ENCODE results near the gene MYOM1.
"Not testable (repeated sequence)": the region's sequence is repeated elsewhere in the genome, so short reads cannot be mapped to it uniquely, and the experiment has no call there.

Gene MYOM1

GRCh38 chr18:3054214-3054613 lies 165.6 kb downstream of the MYOM1 start:
- in situ Hi-C loops (cut with MboI; ENCODE audit: low pct_unique_long_range_greater_than_20kb, low sequenced_read_pairs): no loop called here
- no peak for DNase-seq

- no peak for DNase-seq
- in situ Hi-C loops (cut with MboI; ENCODE audit: low pct_unique_long_range_greater_than_20kb, low sequenced_read_pairs): no loop called here
Measured at GRCh38 chr18:3053081-3053480, 166.7 kb downstream of the MYOM1 start.

- DNase-seq: no peak
- in situ Hi-C loops (cut with MboI; ENCODE audit: low pct_unique_long_range_greater_than_20kb, low sequenced_read_pairs): no loop called here
Measured at GRCh38 chr18:3052411-3052758, 167.4 kb downstream of the MYOM1 start.

DNA sequence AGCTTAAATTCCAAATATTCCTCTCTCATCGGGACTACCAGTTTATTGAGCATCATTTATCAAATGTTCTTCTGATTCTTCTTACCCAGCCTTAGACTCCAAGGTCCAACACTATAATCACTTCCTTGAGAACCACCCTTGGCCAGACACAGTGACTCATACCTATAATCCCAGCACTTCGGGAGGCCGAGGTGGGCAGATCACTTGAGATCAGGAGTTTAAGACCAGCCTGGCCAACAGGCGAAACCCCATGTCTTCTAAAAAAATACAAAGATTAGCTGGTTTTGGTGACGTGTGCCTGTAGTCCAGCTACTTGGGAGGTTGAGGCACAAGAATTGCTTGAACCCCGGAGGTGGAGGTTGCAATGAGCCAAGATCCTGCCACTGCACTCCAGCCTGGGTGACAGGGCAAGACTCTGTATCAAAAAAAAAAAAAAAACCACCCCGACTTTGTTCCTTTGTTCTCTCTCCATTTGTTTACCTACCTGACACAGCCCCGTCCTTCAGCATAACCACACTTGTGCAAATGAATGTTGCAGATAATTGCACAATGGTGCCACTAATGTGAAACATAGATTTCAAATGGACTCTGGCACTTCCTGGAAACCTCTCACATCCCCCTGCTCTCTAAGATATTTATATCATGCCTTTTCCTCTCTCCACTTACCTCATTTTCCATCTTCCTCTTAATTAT lies 167.9 kb downstream of the MYOM1 start:
- DNase-seq: peak; percentile 36
- in situ Hi-C loops (cut with MboI; ENCODE audit: low pct_unique_long_range_greater_than_20kb, low sequenced_read_pairs): no loop called here

GRCh38 chr18:3049897-3050454 lies 169.8 kb downstream of the MYOM1 start:
- DNase-seq; in situ Hi-C loops (cut with MboI; ENCODE audit: low pct_unique_long_range_greater_than_20kb, low sequenced_read_pairs): not testable (repeated sequence)

DNA sequence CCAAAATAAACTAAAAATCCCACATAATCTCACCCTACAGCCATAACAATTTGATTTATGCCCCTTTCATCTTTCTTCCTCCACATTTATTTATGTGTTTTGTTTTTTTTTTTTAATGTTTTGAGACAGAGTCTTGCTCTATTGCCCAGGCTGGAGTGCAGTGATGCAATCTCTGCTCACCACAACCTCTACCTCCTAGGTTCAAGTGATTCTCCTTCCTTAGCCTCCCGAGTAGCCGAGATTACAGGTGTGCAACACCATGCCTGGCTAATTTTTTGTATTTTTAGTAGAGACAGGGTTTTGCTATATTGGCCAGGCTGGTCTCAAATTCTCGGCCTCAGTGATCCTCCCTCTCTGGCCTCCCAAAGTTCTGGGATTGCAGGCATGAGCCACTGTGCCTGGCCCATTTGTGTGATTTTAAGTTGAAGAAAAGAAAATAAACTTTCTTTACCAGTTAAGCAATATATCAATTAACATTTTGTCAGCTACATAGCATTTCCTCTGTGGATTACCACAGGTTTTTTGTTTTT lies 170.9 kb downstream of the MYOM1 start:
- in situ Hi-C loops (cut with MboI; ENCODE audit: low pct_unique_long_range_greater_than_20kb, low sequenced_read_pairs): no loop called here
- no peak for DNase-seq

DNA sequence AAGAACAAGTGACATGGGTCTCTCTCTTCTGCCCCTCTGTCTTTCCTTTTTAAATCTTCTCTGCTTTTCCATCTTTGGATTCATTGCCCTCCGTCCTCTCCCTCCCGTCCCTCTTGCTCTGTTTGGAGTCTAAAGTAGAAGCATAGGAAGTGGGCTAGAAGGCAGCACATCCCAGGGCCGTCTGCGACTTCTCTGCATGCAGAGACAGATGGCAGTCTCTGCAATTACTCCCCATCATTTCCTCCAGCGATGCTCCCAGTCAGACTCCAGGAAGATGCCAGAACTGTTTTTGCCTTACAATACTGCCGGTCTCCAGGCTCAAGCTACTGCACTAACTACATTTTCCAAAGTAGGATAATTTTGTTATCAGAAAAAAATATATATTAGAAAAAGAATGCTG lies 171.6 kb downstream of the MYOM1 start:
- in situ Hi-C loops (cut with MboI; ENCODE audit: low pct_unique_long_range_greater_than_20kb, low sequenced_read_pairs): no loop called here

DNA sequence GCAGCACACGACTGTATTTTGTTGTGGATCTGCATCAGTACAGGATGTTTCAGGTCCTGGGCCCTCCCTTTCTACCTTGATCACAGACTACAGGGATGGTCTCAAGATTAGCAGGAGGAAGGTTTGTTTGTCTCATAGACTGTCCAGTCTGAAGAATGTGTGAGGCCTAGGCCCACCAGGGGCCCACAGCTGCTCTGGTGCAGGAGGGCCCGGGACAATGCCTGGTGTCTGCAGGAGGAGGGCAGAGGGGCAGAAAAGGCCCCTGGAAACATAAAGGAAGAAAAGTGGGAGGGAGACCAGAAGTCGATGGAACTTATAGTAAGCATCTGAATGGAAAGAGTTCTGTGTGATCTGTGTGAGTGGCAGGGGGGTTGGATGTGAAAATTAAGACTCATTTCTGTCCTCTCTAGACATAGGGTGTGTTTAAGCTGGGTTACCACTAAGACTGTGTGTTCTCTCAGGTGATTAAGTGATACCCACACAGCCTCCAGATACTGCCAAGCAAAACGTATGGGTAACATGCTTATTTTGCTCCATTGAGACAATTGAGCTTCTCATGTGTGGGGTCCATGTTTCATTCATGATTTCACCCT lies 173.5 kb downstream of the MYOM1 start:
- in situ Hi-C loops (cut with MboI; ENCODE audit: low pct_unique_long_range_greater_than_20kb, low sequenced_read_pairs): no loop called here
- DNase-seq: no peak

More for the DNA sequence above, 171.6 kb downstream of the MYOM1 start:
- peak; percentile 15 for DNase-seq

- in situ Hi-C loops (cut with MboI; ENCODE audit: low pct_unique_long_range_greater_than_20kb, low sequenced_read_pairs): no loop called here
- peak; percentile 64 for DNase-seq
Measured at GRCh38 chr18:3044931-3045698, 174.7 kb downstream of the MYOM1 start.

GRCh38 chr18:3042379-3042778 lies 177.4 kb downstream of the MYOM1 start:
- in situ Hi-C loops (cut with MboI; ENCODE audit: low pct_unique_long_range_greater_than_20kb, low sequenced_read_pairs): no loop called here

GRCh38 chr18:3041843-3042242 lies 177.9 kb downstream of the MYOM1 start:
- in situ Hi-C loops (cut with MboI; ENCODE audit: low pct_unique_long_range_greater_than_20kb, low sequenced_read_pairs): no loop called here
- peak; percentile 18 for DNase-seq

More at GRCh38 chr18:3042379-3042778, 177.4 kb downstream of the MYOM1 start:
- DNase-seq: no peak

GRCh38 chr18:3040881-3041280 lies 178.9 kb downstream of the MYOM1 start:
- in situ Hi-C loops (cut with MboI; ENCODE audit: low pct_unique_long_range_greater_than_20kb, low sequenced_read_pairs): no loop called here
- no peak for DNase-seq

DNA sequence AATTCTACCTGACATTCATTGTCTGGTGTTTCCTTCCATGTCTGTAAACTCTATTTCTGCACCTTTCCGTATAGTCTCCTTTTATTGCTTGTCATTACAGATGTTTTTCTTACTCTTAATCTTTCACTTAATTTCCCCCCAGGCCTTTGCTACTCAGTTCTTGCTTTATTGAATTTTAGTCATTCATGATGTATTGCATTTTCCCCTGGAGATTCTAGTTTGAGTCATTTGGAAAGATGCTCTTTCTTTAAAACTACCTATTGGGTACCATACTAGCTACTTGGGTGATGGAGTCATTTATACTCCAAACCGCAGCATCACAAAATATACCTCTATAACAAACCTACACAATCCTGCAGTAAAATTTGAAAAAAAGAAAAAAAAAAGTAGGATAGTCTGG lies 179.6 kb downstream of the MYOM1 start:
- in situ Hi-C loops (cut with MboI; ENCODE audit: low pct_unique_long_range_greater_than_20kb, low sequenced_read_pairs): no loop called here

GRCh38 chr18:3037423-3037915 lies 182.3 kb downstream of the MYOM1 start:
- in situ Hi-C loops (cut with MboI; ENCODE audit: low pct_unique_long_range_greater_than_20kb, low sequenced_read_pairs): no loop called here
- peak; percentile 59 for DNase-seq

More for the DNA sequence above, 179.6 kb downstream of the MYOM1 start:
- no peak for DNase-seq

DNA sequence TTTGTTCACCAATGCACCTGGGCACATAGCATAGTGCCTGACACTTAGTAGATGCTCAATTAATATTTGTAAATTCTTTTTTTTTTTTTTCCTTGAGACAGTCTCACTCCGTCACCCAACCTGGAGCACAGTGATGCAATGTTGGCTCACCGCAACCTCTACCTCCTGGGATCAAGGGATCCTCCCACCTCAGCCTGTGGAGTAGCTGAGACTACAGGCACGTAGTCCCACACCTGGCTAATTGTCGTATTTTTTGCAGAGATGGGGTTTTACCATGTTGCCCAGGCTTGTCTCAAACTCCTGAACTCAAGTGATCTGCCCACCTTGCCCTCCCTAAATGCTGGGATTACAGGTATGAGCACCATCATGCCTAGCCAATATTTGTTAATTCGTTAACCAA lies 183.7 kb downstream of the MYOM1 start:
- in situ Hi-C loops (cut with MboI; ENCODE audit: low pct_unique_long_range_greater_than_20kb, low sequenced_read_pairs): no loop called here
- DNase-seq: no peak

GRCh38 chr18:3035635-3036034 lies 184.1 kb downstream of the MYOM1 start:
- in situ Hi-C loops (cut with MboI; ENCODE audit: low pct_unique_long_range_greater_than_20kb, low sequenced_read_pairs): no loop called here
- no peak for DNase-seq

GRCh38 chr18:3032721-3033120 lies 187.0 kb downstream of the MYOM1 start:
- no peak for DNase-seq

GRCh38 chr18:3029215-3029952 lies 190.4 kb downstream of the MYOM1 start:
- DNase-seq: peak; percentile 47

More at GRCh38 chr18:3032721-3033120, 187.0 kb downstream of the MYOM1 start:
- in situ Hi-C loops (cut with MboI; ENCODE audit: low pct_unique_long_range_greater_than_20kb, low sequenced_read_pairs): no loop called here

DNA sequence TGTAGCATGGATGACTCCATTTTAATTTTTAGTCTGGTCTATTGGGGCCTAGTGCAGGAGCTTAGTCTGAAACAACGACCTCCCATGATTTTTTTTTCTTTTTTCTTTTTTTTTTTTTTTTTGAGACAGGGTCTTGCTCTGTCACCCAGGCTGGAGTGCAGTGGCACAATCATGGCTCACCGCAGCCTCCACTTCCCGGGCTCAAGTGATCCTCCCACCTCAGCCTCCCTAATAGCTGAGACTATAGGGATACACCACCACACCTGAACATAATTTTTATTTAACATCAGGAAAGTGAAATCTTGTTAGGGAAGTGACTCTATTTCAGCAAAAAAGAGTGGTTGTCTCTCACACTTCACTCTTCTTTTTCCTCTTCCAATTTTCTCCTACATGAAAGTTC lies 191.7 kb downstream of the MYOM1 start:
- DNase-seq; in situ Hi-C loops (cut with MboI; ENCODE audit: low pct_unique_long_range_greater_than_20kb, low sequenced_read_pairs): not testable (repeated sequence)

More at GRCh38 chr18:3029215-3029952, 190.4 kb downstream of the MYOM1 start:
- in situ Hi-C loops (cut with MboI; ENCODE audit: low pct_unique_long_range_greater_than_20kb, low sequenced_read_pairs): no loop called here
